Body of pancreas (tissue), 4 donors: ENCODE measurements around the gene C2.

ENCODE experiments used
- POLR2A ChIP-seq, 3 donors: fragments of 450-650 bp; IDR thresholded peaks; one replicate each; pipeline ENCODE4 v1.6.1; 2016; ENCODE audit warnings: antibody characterized with exemption in 3 of 3, mild to moderate bottlenecking in 2 of 3
- TF ChIP-seq, protein P1 (sequence below), 7 experiments: fragments of 450-650 bp in 4 of 7; fragments of 200-600 bp in 3 of 7; sonication (generic) in 3 of 7; IDR thresholded peaks; one replicate each; pipeline ENCODE4 v1.5.1; 2016 to 2019; ENCODE audit warnings: antibody characterized with exemption in 7 of 7

DNA sequence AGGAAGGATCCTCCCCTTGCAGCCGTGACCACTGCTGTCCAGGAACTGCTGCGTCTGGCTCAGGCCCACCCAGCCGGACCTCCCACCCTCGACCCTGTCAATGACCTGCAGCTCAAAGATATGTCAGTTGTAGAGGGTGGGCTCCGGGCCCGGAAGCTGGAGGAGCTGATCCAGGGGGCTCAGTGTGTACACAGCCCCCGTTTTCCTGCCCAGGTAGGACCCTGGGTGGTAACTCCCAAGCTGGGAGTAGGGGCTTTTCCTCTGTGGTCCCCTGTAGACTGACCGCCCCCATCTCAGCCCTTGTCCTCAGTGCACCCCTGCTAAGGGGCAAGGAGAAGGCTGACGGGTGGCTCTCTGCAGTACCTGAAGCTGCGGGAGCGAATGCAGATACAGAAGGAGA is 40.8 kb downstream of the C2 start:
- TF ChIP-seq, protein P1, sequence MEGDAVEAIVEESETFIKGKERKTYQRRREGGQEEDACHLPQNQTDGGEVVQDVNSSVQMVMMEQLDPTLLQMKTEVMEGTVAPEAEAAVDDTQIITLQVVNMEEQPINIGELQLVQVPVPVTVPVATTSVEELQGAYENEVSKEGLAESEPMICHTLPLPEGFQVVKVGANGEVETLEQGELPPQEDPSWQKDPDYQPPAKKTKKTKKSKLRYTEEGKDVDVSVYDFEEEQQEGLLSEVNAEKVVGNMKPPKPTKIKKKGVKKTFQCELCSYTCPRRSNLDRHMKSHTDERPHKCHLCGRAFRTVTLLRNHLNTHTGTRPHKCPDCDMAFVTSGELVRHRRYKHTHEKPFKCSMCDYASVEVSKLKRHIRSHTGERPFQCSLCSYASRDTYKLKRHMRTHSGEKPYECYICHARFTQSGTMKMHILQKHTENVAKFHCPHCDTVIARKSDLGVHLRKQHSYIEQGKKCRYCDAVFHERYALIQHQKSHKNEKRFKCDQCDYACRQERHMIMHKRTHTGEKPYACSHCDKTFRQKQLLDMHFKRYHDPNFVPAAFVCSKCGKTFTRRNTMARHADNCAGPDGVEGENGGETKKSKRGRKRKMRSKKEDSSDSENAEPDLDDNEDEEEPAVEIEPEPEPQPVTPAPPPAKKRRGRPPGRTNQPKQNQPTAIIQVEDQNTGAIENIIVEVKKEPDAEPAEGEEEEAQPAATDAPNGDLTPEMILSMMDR (IDR thresholded peaks at IDR 0.05) = no peak
- no peak for TF ChIP-seq POLR2A (IDR thresholded peaks at IDR 0.05)
